Measurements from ENCODE around the gene SOX18. TPM values are rescaled to one million over a fixed set of nuclear protein-coding genes. Genes with fewer than 3 reads are reported as not detected.

SOX18 gene
- total and polyA plus RNA-seq, 2 of the 13 experiments (the other 11 are each of a cell fraction or from before 2014, with no cell fraction given) = 1.6 to 1.9 TPM

DNA sequence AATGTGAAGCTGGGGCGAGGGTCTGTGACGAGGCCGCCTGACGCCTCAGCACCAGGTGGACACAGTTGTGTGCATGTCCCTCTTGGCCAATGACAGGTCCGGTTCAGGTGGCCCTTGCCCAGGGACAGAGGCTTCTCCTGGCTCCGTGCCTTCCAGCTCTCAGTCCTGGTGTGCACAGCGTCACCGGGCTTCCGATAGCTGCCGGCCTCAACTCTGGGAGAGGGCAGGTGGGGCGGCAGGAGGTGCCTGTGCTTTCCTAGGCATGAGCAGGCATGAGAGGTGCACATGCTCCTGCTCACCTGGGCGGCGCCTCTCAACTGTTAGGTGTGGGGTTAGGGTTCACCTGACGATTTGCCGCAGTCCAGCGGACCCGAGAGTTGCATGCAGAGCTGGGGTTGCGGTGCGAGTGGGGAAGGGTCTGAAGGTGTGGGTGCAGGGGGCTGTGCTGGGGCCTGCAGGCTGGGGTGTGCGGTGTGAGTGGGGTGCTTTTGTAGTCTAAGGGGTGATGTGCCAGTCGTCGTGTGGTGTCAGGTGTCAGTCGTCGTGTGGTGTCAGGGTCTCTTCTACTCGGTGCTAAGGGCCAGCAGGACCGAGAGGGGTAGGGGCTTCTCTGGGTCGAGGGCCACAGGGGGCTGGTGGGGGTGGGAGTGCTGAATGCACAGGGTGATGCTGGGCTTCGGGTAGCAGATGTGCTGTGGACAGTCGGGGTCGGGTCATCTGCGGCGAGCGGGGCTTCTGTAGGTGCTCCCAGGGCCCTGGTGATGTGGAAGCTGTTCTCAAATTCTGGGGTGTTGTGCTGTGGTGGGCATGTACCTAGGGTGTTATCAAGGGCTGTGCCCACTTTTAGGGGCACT lies 3.8 kb upstream of the SOX18 start (continued):
- 0 out of 2 replicates have a peak, but pooled peaks have one; percentile 25 for TF ChIP-seq ESRRA (CRISPR knock-in tag; IDR thresholded peaks at IDR 0.05; ENCODE audit: low read depth)
- TF ChIP-seq PHF5A (CRISPR knock-in tag; IDR thresholded peaks at IDR 0.05; ENCODE audit: low read depth, unreplicated experiment) = peak; percentile 60
- peak; percentile 26; the same call in 1 of the 2 replicates for TF ChIP-seq ZNF350 (CRISPR knock-in tag; IDR thresholded peaks at IDR 0.05; ENCODE audit: borderline replicate concordance, low read depth)
- TF ChIP-seq, protein P1, sequence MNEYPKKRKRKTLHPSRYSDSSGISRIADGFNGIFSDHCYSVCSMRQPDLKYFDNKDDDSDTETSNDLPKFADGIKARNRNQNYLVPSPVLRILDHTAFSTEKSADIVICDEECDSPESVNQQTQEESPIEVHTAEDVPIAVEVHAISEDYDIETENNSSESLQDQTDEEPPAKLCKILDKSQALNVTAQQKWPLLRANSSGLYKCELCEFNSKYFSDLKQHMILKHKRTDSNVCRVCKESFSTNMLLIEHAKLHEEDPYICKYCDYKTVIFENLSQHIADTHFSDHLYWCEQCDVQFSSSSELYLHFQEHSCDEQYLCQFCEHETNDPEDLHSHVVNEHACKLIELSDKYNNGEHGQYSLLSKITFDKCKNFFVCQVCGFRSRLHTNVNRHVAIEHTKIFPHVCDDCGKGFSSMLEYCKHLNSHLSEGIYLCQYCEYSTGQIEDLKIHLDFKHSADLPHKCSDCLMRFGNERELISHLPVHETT (CRISPR knock-in tag; conservative IDR thresholded peaks at IDR 0.05) = 0 out of 2 replicates have a peak, but pooled peaks have one; percentile 47
- TF ChIP-seq ZNF816 (CRISPR knock-in tag; IDR thresholded peaks at IDR 0.05; ENCODE audit: borderline replicate concordance) = no peak
- TF ChIP-seq ZNF160 (CRISPR knock-in tag; IDR thresholded peaks at IDR 0.05) = 0 out of 2 replicates have a peak, but pooled peaks have one; percentile 39
- no peak for TF ChIP-seq ZNF850 (CRISPR knock-in tag; conservative IDR thresholded peaks at IDR 0.05)
- peak; percentile 83 for TF ChIP-seq ZFP41 (CRISPR knock-in tag; IDR thresholded peaks at IDR 0.05; ENCODE audit: borderline replicate concordance)
- TF ChIP-seq ZBTB43 (CRISPR knock-in tag; conservative IDR thresholded peaks at IDR 0.05) = peak; percentile 92
- TF ChIP-seq ZBTB3 (CRISPR knock-in tag; IDR thresholded peaks at IDR 0.05; ENCODE audit: borderline replicate concordance, low read depth) = peak; percentile 58; the same call in 1 of the 2 replicates
- TF ChIP-seq MXD4 (CRISPR knock-in tag; IDR thresholded peaks at IDR 0.05) = peak; percentile 93
- TF ChIP-seq ZBTB20 (CRISPR knock-in tag; IDR thresholded peaks at IDR 0.05; ENCODE audit: borderline replicate concordance, low read depth) = peak; percentile 89; the same call in 1 of the 2 replicates
- TF ChIP-seq RBAK (CRISPR knock-in tag; IDR thresholded peaks at IDR 0.05) = 0 out of 2 replicates have a peak, but pooled peaks have one; percentile 66
- no peak for TF ChIP-seq FOXP1 (IDR thresholded peaks at IDR 0.05)
- TF ChIP-seq FOXP1 (CRISPR knock-in tag; IDR thresholded peaks at IDR 0.05) = 0 out of 2 replicates have a peak, but pooled peaks have one; percentile 33
- TF ChIP-seq ZNF83 (CRISPR knock-in tag; IDR thresholded peaks at IDR 0.05; ENCODE audit: borderline replicate concordance) = peak; percentile 93; the same call in 1 of the 2 replicates
- peak; percentile 63 for TF ChIP-seq ARNT2 (CRISPR knock-in tag; IDR thresholded peaks at IDR 0.05; ENCODE audit: low read depth)
- TF ChIP-seq ZNF281 (CRISPR knock-in tag; IDR thresholded peaks at IDR 0.05; ENCODE audit: borderline replicate concordance) = peak; percentile 45; the same call in 1 of the 2 replicates
- TF ChIP-seq NFYB (CRISPR knock-in tag; IDR thresholded peaks at IDR 0.05) = 0 out of 2 replicates have a peak, but pooled peaks have one; percentile 8
- TF ChIP-seq ZZZ3 (CRISPR knock-in tag; IDR thresholded peaks at IDR 0.05; ENCODE audit: borderline replicate concordance) = 0 out of 2 replicates have a peak, but pooled peaks have one; percentile 21
- peak; percentile 89; the same call in 1 of the 2 replicates for TF ChIP-seq ZNF713 (CRISPR knock-in tag; IDR thresholded peaks at IDR 0.05)
- TF ChIP-seq HOXD1 (CRISPR knock-in tag; IDR thresholded peaks at IDR 0.05) = no peak; the same call in 1 of the 2 replicates
- no peak for TF ChIP-seq ZNF331 (CRISPR knock-in tag; IDR thresholded peaks at IDR 0.05)
- no peak for TF ChIP-seq SOX6 (IDR thresholded peaks at IDR 0.05)
- TF ChIP-seq SOX6 (CRISPR knock-in tag; IDR thresholded peaks at IDR 0.05) = peak; percentile 40; the same call in 1 of the 2 replicates

Data from HepG2 (cell line).